HEK293 (cell line): ENCODE measurements around the gene NFATC3.

Experiments used
- FEZF1 ChIP-seq: fragments of 450-650 bp; formaldehyde crosslinking; IDR thresholded peaks from 2 replicates; pipeline ENCODE4 v1.5.1; 2016; ENCODE audit warnings: missing biosample characterization, missing genetic modification characterization
- KLF10 ChIP-seq: fragments of 450-650 bp; IDR thresholded peaks from 2 replicates; pipeline ENCODE4 v1.5.1; 2018; ENCODE audit warnings: missing biosample characterization, mild to moderate bottlenecking, missing genetic modification characterization
- KLF16 ChIP-seq: fragments of 450-650 bp; formaldehyde crosslinking; IDR thresholded peaks from 2 replicates; pipeline ENCODE4 v1.5.1; 2017; ENCODE audit warnings: missing biosample characterization, missing genetic modification characterization
- RBAK ChIP-seq: fragments of 450-650 bp; formaldehyde crosslinking; IDR thresholded peaks from 2 replicates; pipeline ENCODE4 v1.5.1; 2016; ENCODE audit warnings: missing biosample characterization, missing genetic modification characterization
- SETDB1 ChIP-seq: IDR thresholded peaks from one replicate; pipeline ENCODE4 v1.6.1; 2017; ENCODE audit warnings: mild to moderate bottlenecking, low read length, moderate library complexity, mixed read lengths; ENCODE audit not compliant: insufficient read length
- SP3 ChIP-seq: fragments of 450-650 bp; formaldehyde crosslinking; IDR thresholded peaks from 2 replicates; pipeline ENCODE4 v1.5.1; 2016; ENCODE audit warnings: missing biosample characterization, missing genetic modification characterization
- YY1 ChIP-seq: fragments of 450-650 bp; formaldehyde crosslinking; IDR thresholded peaks from 2 replicates; pipeline ENCODE4 v1.5.1; 2018; ENCODE audit warnings: missing biosample characterization, missing genetic modification characterization
- ZBTB20 ChIP-seq: fragments of 450-650 bp; formaldehyde crosslinking; IDR thresholded peaks from 2 replicates; pipeline ENCODE4 v1.5.1; 2016; ENCODE audit warnings: missing biosample characterization, missing genetic modification characterization
- ZEB2 ChIP-seq: fragments of 450-650 bp; formaldehyde crosslinking; IDR thresholded peaks from 2 replicates; pipeline ENCODE4 v1.5.1; 2016; ENCODE audit warnings: missing biosample characterization, missing genetic modification characterization
- ZNF155 ChIP-seq: fragments of 450-650 bp; formaldehyde crosslinking; IDR thresholded peaks from 2 replicates; pipeline ENCODE4 v1.5.1; 2016; ENCODE audit warnings: missing biosample characterization, missing genetic modification characterization
- ZNF184 ChIP-seq: fragments of 450-650 bp; IDR thresholded peaks from 2 replicates; pipeline ENCODE4 v1.5.1; 2018; ENCODE audit warnings: missing biosample characterization, mild to moderate bottlenecking, missing genetic modification characterization
- ZNF214 ChIP-seq: fragments of 450-650 bp; formaldehyde crosslinking; IDR thresholded peaks from 2 replicates; pipeline ENCODE4 v1.5.1; 2017; ENCODE audit warnings: missing biosample characterization, mild to moderate bottlenecking, missing genetic modification characterization, borderline replicate concordance
- ZNF23 ChIP-seq: fragments of 450-650 bp; formaldehyde crosslinking; IDR thresholded peaks from 2 replicates; pipeline ENCODE4 v1.5.1; 2016; ENCODE audit warnings: missing biosample characterization, missing genetic modification characterization, borderline replicate concordance
- ZNF292 ChIP-seq: fragments of 450-650 bp; formaldehyde crosslinking; IDR thresholded peaks from 2 replicates; pipeline ENCODE4 v1.5.1; 2016; ENCODE audit warnings: low read depth, missing biosample characterization, missing genetic modification characterization, borderline replicate concordance
- ZNF48 ChIP-seq: fragments of 450-650 bp; formaldehyde crosslinking; IDR thresholded peaks from 2 replicates; pipeline ENCODE4 v1.5.1; 2016; ENCODE audit warnings: missing biosample characterization, missing genetic modification characterization
- ZNF514 ChIP-seq: fragments of 450-650 bp; formaldehyde crosslinking; IDR thresholded peaks from 2 replicates; pipeline ENCODE4 v1.5.1; 2016; ENCODE audit warnings: missing biosample characterization, missing genetic modification characterization
- ZNF521 ChIP-seq: fragments of 450-650 bp; formaldehyde crosslinking; IDR thresholded peaks from 2 replicates; pipeline ENCODE4 v1.5.1; 2017; ENCODE audit warnings: missing biosample characterization, mild to moderate bottlenecking, missing genetic modification characterization
- ZNF530 ChIP-seq: fragments of 450-650 bp; formaldehyde crosslinking; IDR thresholded peaks from 2 replicates; pipeline ENCODE4 v1.5.1; 2016; ENCODE audit warnings: low read depth, missing biosample characterization, missing genetic modification characterization
- ZNF544 ChIP-seq: fragments of 450-650 bp; formaldehyde crosslinking; IDR thresholded peaks from 2 replicates; pipeline ENCODE4 v1.5.0; 2017; ENCODE audit warnings: missing biosample characterization, missing genetic modification characterization
- ZNF571 ChIP-seq: fragments of 450-650 bp; formaldehyde crosslinking; IDR thresholded peaks from 2 replicates; pipeline ENCODE4 v1.5.0; 2017; ENCODE audit warnings: missing biosample characterization, missing genetic modification characterization
- ZNF629 ChIP-seq: fragments of 450-650 bp; formaldehyde crosslinking; IDR thresholded peaks from 2 replicates; pipeline ENCODE4 v1.5.1; 2017; ENCODE audit warnings: missing biosample characterization, missing genetic modification characterization
- ZNF677 ChIP-seq: fragments of 450-650 bp; IDR thresholded peaks from 2 replicates; pipeline ENCODE4 v1.5.0; 2018; ENCODE audit warnings: missing biosample characterization, mild to moderate bottlenecking, missing genetic modification characterization, moderate library complexity
- ZNF701 ChIP-seq: fragments of 450-650 bp; formaldehyde crosslinking; IDR thresholded peaks from 2 replicates; pipeline ENCODE4 v1.5.1; 2016; ENCODE audit warnings: missing biosample characterization, missing genetic modification characterization
- ZNF830 ChIP-seq: fragments of 450-650 bp; IDR thresholded peaks from 2 replicates; pipeline ENCODE4 v1.5.0; 2018; ENCODE audit warnings: missing biosample characterization, missing genetic modification characterization, low read depth, mild to moderate bottlenecking, moderate library complexity
- ZNF837 ChIP-seq: fragments of 450-650 bp; formaldehyde crosslinking; IDR thresholded peaks from 2 replicates; pipeline ENCODE4 v1.5.1; 2016; ENCODE audit warnings: missing biosample characterization, missing genetic modification characterization
- ZNF843 ChIP-seq: fragments of 450-650 bp; formaldehyde crosslinking; IDR thresholded peaks from 2 replicates; pipeline ENCODE4 v1.5.1; 2016; ENCODE audit warnings: missing biosample characterization, missing genetic modification characterization
- TF ChIP-seq, protein P1 (sequence below): IDR thresholded peaks from 2 replicates; pipeline ENCODE4 v1.6.1; 2011; ENCODE audit warnings: mild to moderate bottlenecking, low read depth, low read length, borderline replicate concordance
- TF ChIP-seq, protein P2 (sequence below): fragments of 450-650 bp; formaldehyde crosslinking; IDR thresholded peaks from 2 replicates; pipeline ENCODE4 v1.5.1; 2016; ENCODE audit warnings: missing biosample characterization, missing genetic modification characterization
- TF ChIP-seq, protein P3 (sequence below): fragments of 450-650 bp; formaldehyde crosslinking; IDR thresholded peaks from 2 replicates; pipeline ENCODE4 v1.5.1; 2016; ENCODE audit warnings: missing biosample characterization, missing genetic modification characterization
- TF ChIP-seq, protein P4 (sequence below): fragments of 450-650 bp; formaldehyde crosslinking; IDR thresholded peaks from 2 replicates; pipeline ENCODE4 v1.5.1; 2016; ENCODE audit warnings: missing biosample characterization, missing genetic modification characterization
- TF ChIP-seq, protein P5 (sequence below): fragments of 450-650 bp; formaldehyde crosslinking; IDR thresholded peaks from 2 replicates; pipeline ENCODE4 v1.5.1; 2016; ENCODE audit warnings: missing biosample characterization, missing genetic modification characterization

NFATC3 gene

DNA sequence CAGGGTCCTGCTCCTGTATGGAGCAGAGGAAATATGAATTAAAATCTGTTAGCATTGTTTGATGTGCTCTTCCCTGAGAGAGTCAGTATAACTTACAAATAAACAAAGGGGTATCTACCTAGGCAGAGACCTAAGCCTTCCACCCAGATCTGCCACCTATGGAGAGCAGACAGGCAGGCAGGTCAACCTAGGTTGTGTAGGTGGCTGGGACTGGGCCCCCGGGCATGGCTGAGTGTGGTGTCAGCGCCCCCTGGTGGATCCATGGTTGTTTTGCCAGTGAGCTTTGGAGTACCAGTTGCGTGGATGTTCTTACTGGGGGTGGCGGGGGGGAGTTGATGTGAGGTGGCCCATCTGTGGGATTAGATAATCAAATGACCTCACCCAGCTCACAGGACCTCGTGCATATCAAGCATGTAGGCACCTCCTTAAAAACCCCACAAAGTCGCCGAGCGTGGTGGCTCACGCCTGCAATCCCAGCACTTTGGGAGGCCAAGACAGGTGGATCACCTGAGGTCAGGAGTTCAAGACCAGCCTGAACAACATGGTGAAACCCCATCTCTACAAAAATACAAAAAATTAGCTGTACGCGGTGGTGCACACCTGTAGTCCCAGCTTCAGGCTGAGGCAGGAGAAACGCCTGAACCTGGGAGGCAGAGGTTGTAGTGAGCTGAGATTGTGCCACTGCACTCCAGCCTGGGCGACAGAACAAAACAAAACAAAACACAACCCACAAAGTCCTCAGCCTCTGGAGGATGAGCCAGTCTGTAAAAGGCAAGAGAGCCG is 44.5 kb upstream of the NFATC3 start (continued):
- TF ChIP-seq ZNF48 (no peak), ZNF155 (tag by site-specific recombination) (no peak), ZNF571 (tag by site-specific recombination) (no peak), ZNF629 (tag by site-specific recombination) (0 out of 2 replicates have a peak, but pooled peaks have one; percentile 17), KLF10 (tag by site-specific recombination) (no peak), ZNF23 (tag by site-specific recombination) (no peak), ZNF544 (no peak), RBAK (no peak), ZNF677 (tag by site-specific recombination) (no peak), KLF16 (tag by site-specific recombination) (no peak), ZEB2 (tag by site-specific recombination) (no peak), SETDB1 (no peak), ZNF837 (tag by site-specific recombination) (no peak), ZNF830 (tag by site-specific recombination) (no peak), ZNF184 (tag by site-specific recombination) (no peak), ZNF214 (tag by site-specific recombination) (no peak), ZNF843 (tag by site-specific recombination) (no peak), ZNF292 (tag by site-specific recombination) (no peak), YY1 (no peak), SP3 (tag by site-specific recombination) (no peak), ZNF530 (tag by site-specific recombination) (no peak), ZNF514 (tag by site-specific recombination) (no peak), ZNF701 (no peak), ZBTB20 (no peak), FEZF1 (tag by site-specific recombination) (no peak), ZNF521 (tag by site-specific recombination) (no peak)
- TF ChIP-seq, protein P1, sequence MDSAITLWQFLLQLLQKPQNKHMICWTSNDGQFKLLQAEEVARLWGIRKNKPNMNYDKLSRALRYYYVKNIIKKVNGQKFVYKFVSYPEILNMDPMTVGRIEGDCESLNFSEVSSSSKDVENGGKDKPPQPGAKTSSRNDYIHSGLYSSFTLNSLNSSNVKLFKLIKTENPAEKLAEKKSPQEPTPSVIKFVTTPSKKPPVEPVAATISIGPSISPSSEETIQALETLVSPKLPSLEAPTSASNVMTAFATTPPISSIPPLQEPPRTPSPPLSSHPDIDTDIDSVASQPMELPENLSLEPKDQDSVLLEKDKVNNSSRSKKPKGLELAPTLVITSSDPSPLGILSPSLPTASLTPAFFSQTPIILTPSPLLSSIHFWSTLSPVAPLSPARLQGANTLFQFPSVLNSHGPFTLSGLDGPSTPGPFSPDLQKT, result no peak
- TF ChIP-seq, protein P2, sequence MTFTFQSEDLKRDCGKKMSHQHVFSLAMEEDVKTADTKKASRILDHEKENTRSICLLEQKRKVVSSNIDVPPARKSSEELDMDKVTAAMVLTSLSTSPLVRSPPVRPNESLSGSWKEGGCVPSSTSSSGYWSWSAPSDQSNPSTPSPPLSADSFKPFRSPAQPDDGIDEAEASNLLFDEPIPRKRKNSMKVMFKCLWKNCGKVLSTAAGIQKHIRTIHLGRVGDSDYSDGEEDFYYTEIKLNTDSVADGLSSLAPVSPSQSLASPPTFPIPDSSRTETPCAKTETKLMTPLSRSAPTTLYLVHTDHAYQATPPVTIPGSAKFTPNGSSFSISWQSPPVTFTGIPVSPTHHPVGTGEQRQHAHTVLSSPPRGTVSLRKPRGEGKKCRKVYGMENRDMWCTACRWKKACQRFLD (tag by site-specific recombination), result no peak
- TF ChIP-seq, protein P3, sequence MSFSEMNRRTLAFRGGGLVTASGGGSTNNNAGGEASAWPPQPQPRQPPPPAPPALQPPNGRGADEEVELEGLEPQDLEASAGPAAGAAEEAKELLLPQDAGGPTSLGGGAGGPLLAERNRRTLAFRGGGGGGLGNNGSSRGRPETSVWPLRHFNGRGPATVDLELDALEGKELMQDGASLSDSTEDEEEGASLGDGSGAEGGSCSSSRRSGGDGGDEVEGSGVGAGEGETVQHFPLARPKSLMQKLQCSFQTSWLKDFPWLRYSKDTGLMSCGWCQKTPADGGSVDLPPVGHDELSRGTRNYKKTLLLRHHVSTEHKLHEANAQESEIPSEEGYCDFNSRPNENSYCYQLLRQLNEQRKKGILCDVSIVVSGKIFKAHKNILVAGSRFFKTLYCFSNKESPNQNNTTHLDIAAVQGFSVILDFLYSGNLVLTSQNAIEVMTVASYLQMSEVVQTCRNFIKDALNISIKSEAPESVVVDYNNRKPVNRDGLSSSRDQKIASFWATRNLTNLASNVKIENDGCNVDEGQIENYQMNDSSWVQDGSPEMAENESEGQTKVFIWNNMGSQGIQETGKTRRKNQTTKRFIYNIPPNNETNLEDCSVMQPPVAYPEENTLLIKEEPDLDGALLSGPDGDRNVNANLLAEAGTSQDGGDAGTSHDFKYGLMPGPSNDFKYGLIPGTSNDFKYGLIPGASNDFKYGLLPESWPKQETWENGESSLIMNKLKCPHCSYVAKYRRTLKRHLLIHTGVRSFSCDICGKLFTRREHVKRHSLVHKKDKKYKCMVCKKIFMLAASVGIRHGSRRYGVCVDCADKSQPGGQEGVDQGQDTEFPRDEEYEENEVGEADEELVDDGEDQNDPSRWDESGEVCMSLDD (tag by site-specific recombination), result no peak
- TF ChIP-seq, protein P4, sequence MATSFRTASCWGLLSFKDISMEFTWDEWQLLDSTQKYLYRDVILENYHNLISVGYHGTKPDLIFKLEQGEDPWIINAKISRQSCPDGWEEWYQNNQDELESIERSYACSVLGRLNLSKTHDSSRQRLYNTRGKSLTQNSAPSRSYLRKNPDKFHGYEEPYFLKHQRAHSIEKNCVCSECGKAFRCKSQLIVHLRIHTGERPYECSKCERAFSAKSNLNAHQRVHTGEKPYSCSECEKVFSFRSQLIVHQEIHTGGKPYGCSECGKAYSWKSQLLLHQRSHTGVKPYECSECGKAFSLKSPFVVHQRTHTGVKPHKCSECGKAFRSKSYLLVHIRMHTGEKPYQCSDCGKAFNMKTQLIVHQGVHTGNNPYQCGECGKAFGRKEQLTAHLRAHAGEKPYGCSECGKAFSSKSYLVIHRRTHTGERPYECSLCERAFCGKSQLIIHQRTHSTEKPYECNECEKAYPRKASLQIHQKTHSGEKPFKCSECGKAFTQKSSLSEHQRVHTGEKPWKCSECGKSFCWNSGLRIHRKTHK (tag by site-specific recombination), result no peak
- TF ChIP-seq, protein P5, sequence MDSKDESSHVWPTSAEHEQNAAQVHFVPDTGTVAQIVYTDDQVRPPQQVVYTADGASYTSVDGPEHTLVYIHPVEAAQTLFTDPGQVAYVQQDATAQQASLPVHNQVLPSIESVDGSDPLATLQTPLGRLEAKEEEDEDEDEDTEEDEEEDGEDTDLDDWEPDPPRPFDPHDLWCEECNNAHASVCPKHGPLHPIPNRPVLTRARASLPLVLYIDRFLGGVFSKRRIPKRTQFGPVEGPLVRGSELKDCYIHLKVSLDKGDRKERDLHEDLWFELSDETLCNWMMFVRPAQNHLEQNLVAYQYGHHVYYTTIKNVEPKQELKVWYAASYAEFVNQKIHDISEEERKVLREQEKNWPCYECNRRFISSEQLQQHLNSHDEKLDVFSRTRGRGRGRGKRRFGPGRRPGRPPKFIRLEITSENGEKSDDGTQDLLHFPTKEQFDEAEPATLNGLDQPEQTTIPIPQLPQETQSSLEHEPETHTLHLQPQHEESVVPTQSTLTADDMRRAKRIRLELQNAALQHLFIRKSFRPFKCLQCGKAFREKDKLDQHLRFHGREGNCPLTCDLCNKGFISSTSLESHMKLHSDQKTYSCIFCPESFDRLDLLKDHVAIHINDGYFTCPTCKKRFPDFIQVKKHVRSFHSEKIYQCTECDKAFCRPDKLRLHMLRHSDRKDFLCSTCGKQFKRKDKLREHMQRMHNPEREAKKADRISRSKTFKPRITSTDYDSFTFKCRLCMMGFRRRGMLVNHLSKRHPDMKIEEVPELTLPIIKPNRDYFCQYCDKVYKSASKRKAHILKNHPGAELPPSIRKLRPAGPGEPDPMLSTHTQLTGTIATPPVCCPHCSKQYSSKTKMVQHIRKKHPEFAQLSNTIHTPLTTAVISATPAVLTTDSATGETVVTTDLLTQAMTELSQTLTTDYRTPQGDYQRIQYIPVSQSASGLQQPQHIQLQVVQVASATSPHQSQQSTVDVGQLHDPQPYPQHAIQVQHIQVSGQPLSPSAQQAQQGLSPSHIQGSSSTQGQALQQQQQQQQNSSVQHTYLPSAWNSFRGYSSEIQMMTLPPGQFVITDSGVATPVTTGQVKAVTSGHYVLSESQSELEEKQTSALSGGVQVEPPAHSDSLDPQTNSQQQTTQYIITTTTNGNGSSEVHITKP (tag by site-specific recombination), result peak; percentile 78
